HCT116 (cell line): Measurements from ENCODE around the gene MMD.

Source experiments
- CTCF ChIP-seq, 3 experiments: fragments of 200-600 bp in 1 of 3; sonication (generic) in 1 of 3; IDR thresholded peaks in 2 of 3; conservative IDR thresholded peaks in 1 of 3; 2 replicates each; pipeline ENCODE4 v1.5.1; 2012 to 2017; ENCODE audit warnings: low read depth in 2 of 3, low read length in 2 of 3, antibody characterized with exemption in 1 of 3, borderline replicate concordance in 1 of 3, control low read depth in 1 of 3, mild to moderate bottlenecking in 1 of 3, mixed read lengths in 1 of 3, mixed run types in 1 of 3, moderate library complexity in 1 of 3; ENCODE audit not compliant: insufficient read depth in 1 of 3
- EZH2 ChIP-seq: fragments of 200-600 bp; sonication (generic); IDR thresholded peaks from 2 replicates; pipeline ENCODE4 v1.6.1; 2017; ENCODE audit warnings: antibody characterized with exemption, mixed run types
- EZH2phosphoT487 ChIP-seq: fragments of 200-600 bp; IDR thresholded peaks from 2 replicates; pipeline ENCODE4 v1.6.1; 2018; ENCODE audit warnings: antibody characterized with exemption, borderline replicate concordance
- POLR2AphosphoS5 ChIP-seq: IDR thresholded peaks from 2 replicates; pipeline ENCODE4 v1.6.1; 2011; ENCODE audit warnings: mild to moderate bottlenecking, low read depth, low read length, moderate library complexity
- SP1 ChIP-seq: IDR thresholded peaks from 2 replicates; pipeline ENCODE4 v1.6.1; 2012; ENCODE audit warnings: low read depth
- TCF7L2 ChIP-seq: IDR thresholded peaks from 2 replicates; pipeline ENCODE4 v1.7.0; 2011; ENCODE audit warnings: borderline replicate concordance, inconsistent platforms; ENCODE audit not compliant: insufficient read depth, insufficient read length; ENCODE audit errors: extremely low read depth
- ZNF274 ChIP-seq: fragments of 200-500 bp; sonication (Bioruptor generic); IDR thresholded peaks from 2 replicates; pipeline ENCODE4 v1.6.1; 2014; ENCODE audit warnings: mild to moderate bottlenecking, low read depth, low read length, inconsistent platforms

- TF ChIP-seq EZH2phosphoT487 (no peak), POLR2AphosphoS5 (no peak), CTCF (IDR thresholded peaks at IDR 0.05 in 2 of 3, conservative IDR thresholded peaks at IDR 0.05 in 1 of 3; ENCODE audit: borderline replicate concordance in 1 of 3, insufficient read depth in 1 of 3, low read depth in 2 of 3, low read length in 2 of 3) (no peak), SP1 (no peak), EZH2 (no peak), TCF7L2 (no peak), ZNF274 (no peak)
Observed at GRCh38 chr17:55386796-55387332, 34.8 kb downstream of the MMD start.
